Cardiac septum (tissue), 1 donor: Measurements from ENCODE around the gene IQCE. TPM values are rescaled to one million over a fixed set of nuclear protein-coding genes. Genes with fewer than 3 reads are reported as not detected.

Experiments
- DNase-seq: peaks from one replicate; pipeline ENCODE4 v3.0.0-alpha.2; 2020; ENCODE audit warnings: low spot score
- intact Hi-C: fragments of 100-400 bp; cut with DNase I; formaldehyde crosslinking; loops from one replicate; pipeline ENCODE4 v1.14.0; 2022
- total RNA-seq: library from RNA; stranded (reverse); fragmentation: NEBNext Ultra II Directional; extraction: Animal tissue kit (Norgen Biotek cat#: 25700); gene quantifications from one replicate; pipeline ENCODE4 v1.2.1, GENCODE V29; 2021
- donor health status: DM: no; HTN: no; CAD: no.

IQCE gene
- total RNA-seq, 1 donor from 2014 or later, result 13.3 TPM

DNA sequence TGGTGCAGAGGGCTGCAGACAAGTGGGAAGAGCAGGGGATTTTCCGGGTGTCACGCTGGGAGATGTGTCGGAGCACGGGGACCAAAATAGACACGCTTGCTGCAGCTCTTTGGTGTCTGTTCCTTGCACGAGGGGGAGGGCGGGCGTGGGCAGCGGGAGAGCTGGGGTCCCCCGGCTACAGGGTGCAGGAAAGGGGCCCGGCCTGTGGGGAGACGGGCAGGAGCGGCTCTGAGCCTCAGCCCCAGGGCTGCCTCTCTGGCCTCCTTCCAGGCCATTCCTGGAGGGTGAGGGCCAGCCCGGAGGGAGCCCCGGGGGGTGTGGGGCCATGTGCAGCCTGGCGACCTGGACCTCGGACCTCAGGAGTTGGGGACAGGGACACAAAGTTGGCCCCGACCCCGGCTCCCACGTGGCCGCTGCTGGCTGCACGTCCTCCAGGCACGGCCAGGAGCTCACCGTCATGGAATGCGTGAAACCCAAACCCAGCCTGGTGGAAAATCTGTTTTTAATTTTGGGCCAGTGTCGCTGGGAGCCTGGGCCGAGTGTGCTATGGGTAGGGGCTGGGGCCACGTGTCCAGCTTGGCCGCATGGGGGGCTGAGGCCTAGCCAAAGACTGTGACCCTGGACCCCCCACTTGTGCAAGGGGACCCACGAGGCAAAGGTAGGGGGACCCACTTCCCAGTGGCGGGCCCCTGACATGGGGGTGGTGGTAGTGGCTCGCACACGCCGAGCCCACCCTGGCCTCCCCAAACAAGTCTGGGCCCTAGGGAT is 79.6 kb downstream of the IQCE start:
- no peak for DNase-seq
- intact Hi-C loops, result no loop called here

DNA sequence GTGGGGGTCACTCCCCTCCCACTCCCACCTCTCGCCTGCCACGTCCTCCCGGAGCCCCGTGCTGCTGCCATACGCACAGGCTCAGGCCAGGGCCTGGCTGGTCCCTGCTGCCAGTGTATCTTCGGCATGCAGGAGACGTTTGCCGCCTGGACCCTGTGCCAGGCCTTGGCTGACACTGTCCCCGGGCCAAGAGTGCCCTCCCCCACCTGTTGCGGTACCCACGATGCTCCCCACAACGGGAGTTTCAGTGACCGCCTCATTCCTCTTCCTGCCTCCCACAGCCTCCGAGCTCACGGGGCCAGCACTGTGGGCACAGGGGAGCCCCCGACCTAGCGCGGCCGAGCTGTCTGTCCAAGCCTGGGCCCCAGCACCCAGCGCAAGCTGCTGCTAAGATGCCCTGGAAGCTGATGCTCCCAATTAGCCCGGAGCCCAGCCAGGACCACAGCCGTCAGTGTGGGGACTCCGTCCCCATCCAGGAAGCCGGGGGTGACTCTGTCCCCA is 80.5 kb downstream of the IQCE start:
- no peak for DNase-seq
- intact Hi-C loops, result no loop called here

DNA sequence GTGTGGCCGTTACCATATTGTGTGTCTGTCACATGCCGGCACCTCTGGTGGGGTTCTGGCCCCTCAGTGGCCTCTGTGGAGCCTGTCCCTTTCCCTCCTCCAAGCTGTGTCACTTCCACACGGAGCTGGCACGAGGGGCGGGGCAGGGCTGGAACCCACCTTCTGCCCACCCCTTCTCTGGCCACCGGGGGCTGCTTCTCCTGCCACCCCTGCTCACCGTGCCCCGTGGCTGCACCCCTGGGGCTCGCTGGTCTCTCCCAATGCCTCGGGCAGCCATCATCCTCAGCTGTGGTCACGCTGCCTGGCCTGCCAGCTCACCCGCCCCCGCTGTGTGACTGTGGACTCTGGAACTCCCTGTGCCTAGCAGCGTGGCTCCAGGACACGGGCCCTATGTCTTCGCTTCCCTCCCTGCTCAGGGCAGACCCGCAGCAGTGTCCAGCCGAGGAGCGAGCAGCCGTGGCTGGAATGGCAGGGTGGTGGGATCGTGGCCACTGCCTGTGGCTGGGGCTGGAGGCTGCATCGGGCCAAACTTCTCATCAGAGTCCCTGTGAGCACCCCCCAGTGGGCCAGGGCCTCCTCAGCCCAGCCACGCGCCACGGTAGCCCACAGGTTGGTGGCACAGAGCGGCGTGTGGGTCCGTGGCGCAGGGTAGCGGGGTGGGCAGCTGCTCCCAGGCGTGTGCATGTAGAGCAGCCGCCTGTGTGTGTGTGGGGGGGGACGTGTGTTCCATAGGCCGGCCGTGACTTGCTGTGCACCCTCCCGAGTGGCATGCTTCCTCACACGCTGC is 81.1 kb downstream of the IQCE start:
- no peak for DNase-seq
- intact Hi-C loops, result loop anchor here (5.0 kb wide), 1 partner anchor 33 kb away; no protein-coding TSS in a partner anchor

DNA sequence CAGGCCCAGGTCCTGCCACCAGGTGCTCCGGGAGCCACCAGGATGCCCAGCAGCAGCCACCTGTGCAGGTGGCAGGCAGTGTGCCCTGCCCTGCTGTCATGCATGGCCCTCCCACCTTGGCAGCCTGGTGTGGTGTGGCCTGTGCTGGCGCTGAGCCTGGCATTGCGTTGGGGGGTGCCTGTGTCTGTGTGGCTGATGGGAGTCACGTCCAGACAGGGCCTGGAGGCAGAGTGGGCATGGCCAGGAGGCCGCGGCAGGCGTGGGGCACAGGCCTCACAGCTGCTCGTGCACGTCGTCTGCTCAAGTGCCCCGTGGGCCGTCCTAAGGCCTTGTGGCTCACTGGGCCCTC is 81.7 kb downstream of the IQCE start:
- intact Hi-C loops, result loop anchor here (5.0 kb wide), 1 partner anchor 33 kb away; no protein-coding TSS in a partner anchor
- no peak for DNase-seq

DNA sequence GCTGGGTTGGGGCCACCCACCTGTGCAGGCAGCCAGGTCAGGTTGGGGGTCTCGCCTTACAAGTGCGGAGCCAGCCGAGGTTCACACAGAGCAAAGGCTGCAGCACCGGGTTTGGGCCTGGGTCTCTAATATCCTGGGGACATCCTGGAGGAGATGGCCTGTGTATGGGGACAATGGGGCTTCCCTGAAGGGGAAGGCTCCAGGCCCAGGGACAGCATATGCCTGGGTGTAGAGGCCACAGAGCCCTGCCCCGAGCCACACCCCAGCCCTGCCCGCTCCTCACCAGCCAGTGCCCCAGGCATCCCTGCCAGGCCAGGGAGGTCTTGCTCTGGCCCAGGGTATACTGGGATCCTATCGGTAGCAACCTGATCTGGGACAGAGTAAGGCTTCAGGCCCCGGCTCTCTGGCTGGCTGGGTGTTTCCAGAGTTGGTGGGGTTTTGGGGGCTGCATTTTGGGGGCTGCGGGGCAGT is 82.1 kb downstream of the IQCE start:
- intact Hi-C loops, result loop anchor here (5.0 kb wide), 1 partner anchor 34 kb away; no protein-coding TSS in a partner anchor
- DNase-seq, result no peak

DNA sequence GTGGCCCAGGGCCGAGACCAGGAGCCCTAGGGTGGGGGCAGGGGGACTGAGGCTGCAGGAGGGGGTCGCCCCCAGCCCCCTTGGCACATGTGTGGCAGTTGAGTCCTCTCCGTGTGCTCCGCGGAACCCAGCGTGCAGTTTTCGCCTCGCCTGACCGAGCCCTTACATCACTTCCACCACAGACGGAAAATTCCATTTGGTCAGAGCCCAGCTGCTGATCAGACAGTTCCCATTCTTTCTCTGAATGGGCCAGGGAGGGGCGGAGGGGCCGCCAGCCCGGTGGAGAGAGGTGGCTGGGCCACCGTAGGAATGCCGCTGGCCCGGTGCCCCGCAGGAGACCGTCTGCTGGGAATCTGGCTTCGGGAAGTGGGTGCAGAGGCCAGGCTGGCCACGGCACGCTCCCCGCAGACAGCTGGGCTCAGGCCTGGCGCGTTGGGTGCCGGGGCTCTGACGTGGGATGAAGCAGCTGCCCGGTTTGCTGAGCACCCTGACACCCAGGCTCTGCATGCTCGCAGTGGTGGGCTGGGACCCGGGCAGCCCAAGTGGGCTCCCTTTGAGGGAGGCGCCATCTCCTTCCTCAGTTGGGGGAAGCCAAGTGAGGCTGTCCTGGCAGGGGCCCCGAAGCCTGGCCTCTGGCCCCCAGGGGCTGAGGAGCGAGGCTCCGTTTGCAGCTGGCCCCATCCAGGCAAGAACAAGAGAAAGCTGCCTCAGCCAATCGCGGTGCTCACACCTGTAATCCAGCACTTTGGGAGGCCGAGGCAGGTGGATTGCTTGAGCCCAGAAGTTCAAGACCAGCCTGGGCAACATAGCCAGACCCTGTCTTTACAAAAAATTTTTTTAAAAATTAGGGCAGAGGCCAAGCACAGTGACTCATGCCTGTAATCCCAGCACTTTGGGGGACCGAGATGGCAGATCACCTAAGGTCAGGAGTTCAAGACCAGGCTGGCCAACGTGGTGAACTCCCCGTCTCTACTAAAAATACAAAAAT is 82.9 kb downstream of the IQCE start:
- intact Hi-C loops, result loop anchor here (5.0 kb wide), 1 partner anchor 34 kb away; no protein-coding TSS in a partner anchor

DNA sequence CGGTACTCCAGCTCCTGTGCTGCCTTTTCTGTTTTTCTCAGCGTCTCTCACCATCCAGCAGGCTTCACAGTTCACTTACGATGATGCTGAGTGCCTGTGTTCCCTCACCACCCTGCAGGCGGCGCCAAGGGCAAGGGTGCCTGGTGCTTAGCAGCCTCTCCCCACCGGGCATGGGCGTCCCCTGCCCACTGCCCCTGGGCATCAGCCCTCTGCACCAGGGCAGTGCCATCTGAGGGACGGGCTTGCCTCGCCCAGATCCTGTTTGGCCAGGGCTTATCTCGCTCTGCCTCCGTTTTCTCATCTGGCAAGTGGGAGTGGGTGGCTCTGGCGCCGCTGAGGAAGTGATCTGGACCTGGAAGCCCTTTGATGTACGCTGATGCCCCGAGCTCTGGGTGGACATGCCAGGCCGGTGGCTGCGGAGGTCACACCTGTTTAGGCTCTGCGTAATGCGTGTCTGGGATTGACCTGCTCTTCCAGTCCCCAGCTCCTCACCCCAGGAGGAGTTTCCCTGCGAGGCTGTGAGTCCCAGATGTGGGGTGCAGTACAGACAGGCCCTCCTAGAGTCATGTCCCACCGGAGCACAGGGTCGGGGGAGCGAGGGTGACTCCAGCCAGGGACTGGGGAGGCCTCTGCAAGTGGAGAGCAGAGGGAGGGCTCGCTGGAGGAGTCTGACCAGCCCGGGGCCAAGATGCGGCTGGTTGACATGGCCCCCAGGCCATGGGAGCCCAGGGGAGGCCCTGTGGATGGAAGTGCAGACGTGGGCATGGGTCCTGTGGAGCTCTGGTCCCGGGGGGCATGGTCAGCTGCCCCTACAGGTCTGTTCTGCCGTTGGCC is 84.8 kb downstream of the IQCE start:
- intact Hi-C loops, result loop anchor here (5.0 kb wide), 1 partner anchor 36 kb away; no protein-coding TSS in a partner anchor
- DNase-seq, result no peak

More for the DNA sequence above, 82.9 kb downstream of the IQCE start:
- DNase-seq, result peak; percentile 92

DNA sequence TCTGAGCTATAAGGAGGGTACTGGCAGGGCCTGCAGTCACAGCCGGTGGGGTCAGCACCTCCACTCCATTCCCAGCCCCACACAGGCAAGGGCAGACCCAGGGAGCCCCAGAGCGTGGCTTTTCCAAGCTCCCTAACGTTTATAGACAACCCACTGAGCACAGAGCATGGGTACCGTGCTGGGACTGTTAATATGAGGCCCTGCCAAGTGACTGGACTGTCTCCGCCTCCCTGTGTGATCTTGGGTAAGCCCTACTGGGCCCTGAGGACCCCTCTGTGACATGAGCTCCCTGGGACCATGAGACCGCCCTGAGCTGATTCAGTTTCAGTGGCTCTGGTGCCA is 85.4 kb downstream of the IQCE start:
- DNase-seq, result no peak
- intact Hi-C loops, result loop anchor here (5.0 kb wide), 1 partner anchor 37 kb away; no protein-coding TSS in a partner anchor

DNA sequence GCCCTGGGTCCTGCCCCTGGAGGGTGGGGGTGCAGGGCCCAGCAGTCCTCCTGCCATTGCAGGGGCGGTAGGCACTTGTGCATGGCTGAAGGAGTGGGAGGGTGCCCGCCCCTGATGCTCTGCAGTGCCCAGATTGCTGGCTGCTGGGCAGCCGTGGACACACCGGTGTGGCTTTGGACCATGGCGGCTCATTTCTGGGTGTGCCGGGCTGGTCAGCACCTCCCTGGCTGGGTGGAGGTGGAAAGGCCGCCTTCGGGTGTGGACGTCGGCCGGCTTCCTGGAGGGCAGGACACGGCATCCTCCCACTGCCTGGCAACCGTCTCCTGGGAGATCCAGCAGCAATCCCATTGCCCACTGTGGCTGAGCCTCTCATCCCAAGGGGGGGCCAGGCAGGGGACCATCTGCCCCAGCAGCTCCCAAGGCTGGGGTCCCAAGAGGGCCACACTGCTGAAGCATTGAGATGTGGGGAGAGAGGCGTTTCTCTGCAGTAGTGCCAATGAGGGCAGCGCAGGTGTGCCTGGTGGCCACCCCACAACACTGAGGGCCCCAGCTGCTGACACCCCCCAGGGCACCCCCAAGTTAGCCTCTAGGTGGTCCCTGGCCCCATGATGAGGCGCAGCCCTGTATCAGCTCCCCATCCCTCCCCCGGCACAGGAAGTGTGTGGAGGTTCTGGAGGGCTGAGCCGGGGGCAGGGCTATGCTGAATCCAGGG is 85.9 kb downstream of the IQCE start:
- intact Hi-C loops, result loop anchor here (5.0 kb wide), 1 partner anchor 37 kb away; no protein-coding TSS in a partner anchor
- DNase-seq, result no peak

DNA sequence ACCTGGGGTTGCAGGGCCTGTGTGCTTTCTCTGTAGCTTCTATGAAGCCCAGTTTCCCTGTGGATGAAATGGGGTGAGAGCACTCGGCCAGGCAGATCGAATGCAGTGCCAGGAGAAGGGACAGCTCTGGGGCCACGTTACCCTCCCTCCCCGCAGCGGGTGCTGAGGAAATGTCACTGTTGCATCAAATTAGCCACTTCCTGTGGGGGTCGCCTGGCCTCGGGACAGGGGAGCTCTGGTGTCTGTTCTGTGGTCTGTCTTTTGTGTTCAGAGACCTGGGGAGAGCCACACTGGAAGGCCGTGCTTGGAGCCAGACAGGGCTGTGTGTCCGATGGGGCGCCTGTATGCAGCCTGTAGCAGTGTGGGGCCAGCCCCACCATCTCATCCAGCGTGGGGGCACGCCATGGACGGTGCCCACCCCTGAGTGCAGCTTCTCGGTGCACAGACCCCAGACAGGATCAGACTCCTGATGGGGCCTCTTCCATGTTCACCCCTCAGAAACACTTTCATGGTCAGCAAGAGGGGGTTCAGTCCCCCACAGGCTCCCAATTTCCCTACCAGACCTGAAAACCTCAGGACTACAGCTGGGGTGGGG is 86.6 kb downstream of the IQCE start:
- DNase-seq, result no peak
- intact Hi-C loops, result no loop called here

DNA sequence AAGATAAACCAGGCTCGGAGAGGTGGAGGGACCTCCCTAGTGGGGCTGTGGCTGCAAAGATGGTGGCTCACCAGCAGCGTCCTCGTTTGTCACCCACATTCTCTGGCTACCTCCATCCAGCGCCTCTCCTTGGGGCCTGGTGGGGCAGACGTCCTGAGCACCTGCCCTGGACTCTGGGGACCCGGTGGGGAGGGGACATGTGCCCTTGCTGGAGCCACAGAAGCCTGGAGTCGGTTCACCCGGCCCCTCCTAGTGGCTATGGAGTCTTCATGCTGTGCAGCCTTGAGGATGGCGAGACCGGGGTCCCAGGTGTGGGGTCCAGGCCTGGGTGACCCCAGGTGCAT is 87.5 kb downstream of the IQCE start:
- intact Hi-C loops, result no loop called here
- DNase-seq, result no peak

DNA sequence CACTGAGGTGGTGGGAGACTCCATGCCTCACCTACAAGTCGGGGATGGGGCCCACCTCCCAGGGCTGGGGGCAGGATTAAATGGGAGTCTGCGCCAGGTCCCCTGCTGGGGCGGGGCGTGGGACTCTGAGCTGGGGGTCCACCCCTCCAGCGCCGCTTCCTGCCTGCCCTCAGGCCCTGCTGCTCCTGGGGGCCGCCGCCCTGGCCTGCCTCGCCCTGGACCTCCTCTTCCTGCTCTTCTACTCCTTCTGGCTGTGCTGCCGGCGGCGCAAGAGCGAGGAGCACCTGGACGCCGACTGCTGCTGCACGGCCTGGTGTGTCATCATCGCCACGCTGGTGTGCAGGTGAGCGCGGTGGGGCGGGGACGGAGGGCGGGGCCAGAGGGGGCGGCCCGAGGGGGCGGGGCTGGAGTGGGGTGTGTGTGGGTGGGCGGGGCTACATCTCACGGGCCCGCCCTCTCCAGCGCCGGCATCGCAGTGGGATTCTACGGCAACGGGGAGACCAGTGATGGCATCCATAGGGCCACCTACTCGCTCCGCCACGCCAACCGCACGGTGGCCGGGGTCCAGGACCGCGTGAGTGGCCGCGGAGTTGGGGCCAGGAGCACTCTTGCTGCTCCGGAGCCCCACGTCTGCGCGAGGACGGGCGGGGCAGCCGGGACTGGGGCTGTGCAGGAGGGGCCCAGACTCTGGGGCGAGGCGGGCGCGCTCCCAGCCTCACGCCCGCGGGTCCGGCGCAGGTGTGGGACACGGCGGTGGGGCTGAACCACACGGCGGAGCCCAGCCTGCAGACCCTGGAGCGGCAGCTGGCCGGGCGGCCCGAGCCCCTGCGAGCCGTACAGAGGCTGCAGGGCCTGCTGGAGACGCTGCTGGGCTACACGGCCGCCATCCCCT is 88.1 kb downstream of the IQCE start:
- intact Hi-C loops, result no loop called here
- no peak for DNase-seq

DNA sequence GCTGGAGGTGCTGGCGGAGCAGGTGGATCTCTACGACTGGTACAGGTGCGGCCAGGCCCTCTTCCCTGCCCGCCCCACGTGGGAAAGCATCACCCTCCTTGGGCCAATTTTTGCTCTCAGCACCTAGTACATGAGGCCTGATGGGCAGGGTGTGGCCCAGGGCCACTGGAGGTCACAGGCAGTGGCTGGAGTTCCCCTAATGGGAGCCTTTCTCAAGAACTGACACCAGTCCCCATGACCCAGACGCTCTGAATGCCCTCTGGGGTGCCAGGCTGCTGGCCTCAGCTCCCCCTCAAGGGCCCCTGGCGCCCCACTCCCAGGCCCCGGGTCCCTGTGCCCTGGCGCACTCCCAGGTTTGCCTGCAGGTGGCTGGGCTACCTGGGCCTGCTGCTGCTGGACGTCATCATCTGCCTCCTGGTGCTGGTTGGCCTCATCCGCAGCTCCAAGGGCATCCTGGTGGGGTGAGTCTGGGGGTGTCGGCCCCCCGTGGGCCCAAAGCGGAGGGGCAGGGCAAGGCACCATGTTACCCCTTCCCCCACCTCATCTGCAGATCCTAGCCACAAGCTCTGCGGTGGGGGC is 88.9 kb downstream of the IQCE start:
- no peak for DNase-seq
- intact Hi-C loops, result no loop called here

DNA sequence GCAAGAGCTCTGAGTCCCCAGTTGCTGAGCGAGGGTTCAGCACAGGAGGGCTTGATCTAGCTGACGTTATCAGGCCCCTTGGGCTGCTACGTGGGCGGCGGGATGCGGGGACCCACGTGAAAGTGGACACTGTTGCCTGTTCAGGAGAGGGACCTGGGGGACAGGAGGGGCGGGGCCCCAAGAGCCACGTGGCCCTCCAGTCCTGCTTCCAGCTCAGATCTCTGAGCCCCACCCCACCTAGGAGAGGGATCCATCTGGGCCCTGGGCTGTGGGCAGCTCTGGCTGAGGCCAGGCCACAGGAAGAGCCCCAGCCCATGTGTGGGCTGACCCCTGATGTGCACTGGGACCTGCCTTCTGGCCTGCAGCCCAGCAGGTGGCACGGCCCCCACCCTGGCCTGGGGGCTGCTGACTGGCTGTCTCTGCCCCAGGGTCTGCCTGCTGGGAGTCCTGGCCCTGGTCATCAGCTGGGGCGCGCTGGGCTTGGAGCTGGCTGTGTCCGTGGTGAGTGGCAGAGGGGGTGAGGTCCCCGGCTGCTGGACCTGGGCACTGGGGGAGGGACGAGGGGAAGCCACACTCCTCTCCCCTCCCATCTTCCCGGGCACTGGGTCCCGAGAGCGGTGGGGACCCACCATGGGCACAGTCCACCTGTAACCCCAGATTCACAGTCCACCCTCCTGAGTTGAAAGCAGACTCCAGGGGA is 90.5 kb downstream of the IQCE start:
- intact Hi-C loops, result no loop called here
- DNase-seq, result no peak

DNA sequence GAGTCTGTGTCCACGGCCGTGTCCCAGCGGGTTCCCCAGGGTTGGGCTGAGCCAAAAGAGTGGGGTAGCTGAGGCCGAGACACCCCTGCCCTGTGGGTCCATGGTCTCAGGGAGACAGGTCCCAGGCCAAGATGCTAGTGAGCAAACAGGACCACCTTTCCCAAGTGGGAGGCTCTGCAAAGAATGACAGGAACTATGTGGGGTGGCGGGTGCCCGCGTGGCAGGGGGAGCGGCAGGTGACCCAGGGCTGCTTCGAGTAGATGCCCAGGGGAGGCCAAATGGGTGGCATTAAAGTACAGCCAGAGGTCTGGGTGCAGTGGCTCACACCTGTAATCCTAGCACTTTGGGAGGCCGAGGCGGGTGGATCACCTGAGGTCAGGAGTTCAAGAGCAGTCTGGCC is 91.2 kb downstream of the IQCE start:
- intact Hi-C loops, result no loop called here
- DNase-seq, result no peak

DNA sequence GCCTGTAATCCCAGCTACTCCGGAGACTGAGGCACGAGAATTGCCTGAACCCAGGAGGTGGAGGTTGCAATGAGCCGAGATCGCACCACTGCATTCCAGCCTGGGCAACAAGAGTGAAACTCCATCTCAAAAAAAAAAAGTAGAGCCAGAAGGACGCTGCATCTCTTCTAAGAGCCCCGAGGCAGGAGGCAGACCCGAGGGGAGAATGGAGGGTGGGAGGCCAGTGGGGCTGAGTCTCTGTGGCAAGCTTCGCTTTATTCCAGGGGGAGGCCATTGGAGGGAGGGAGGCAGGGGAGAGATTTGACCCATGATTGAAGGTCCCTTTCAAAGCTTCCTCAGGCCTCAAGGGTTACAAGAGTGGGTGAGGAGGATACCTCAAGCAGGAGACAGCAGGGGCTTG is 91.7 kb downstream of the IQCE start:
- no peak for DNase-seq
- intact Hi-C loops, result no loop called here
